K562 (cell line): ENCODE data around the gene MTOR. TPM values are rescaled to one million over a fixed set of nuclear protein-coding genes. Genes with fewer than 3 reads are reported as not detected.

Experiments used
- ATAC-seq: fragments of 200-7000 bp; cut with Tn5 transposase; 3 replicates; pipeline ENCODE4 v1.9.1; 2020; ENCODE audit warnings: moderate library complexity
- BruUV-seq: library from RNA; stranded (reverse); fragments of 400-500 nt; replicated peaks from 2 replicates; lab custom pipeline; 2021; lab: Mats Ljungman, UMichigan
- CTCF ChIA-PET: fragments of 300-600 bp; formaldehyde crosslinking; extraction: SDS; loops from one replicate; lab custom pipeline; 2021; ENCODE audit warnings: low intra/inter-chr PET ratio; lab: Yijun Ruan, JAX
- POLR2A ChIA-PET: fragments of 300-600, 350-650 bp; sonication (Branson Sonifier 250); formaldehyde crosslinking; extraction: SDS; loops from one replicate; lab custom pipeline; 2021; ENCODE audit warnings: antibody characterized with exemption, inconsistent platforms; lab: Yijun Ruan, JAX
- DNase-seq, 4 experiments: peaks; one replicate each; pipeline versions ENCODE4 v3.0.0 to v3.0.0-alpha.2; 2011 to 2018; ENCODE audit warnings: low spot score in 3 of 4, mixed read lengths in 3 of 4; ENCODE audit errors: extremely low read depth in 1 of 4
- FAIRE-seq: peaks from 2 replicates; lab custom pipeline; 2011; peaks lifted over from hg19 to GRCh38; lab: Jason Lieb, UNC
- H2AFZ ChIP-seq: 2 replicates; pipeline ENCODE4 v1.6.0; 2011; ENCODE audit warnings: low read depth, low read length, control low read depth, inconsistent platforms
- H3K27ac ChIP-seq: fragments of 200-600 bp; 3 replicates; pipeline ENCODE4 v1.8.0; 2011; ENCODE audit warnings: low read depth, mild to moderate bottlenecking, control low read depth, inconsistent platforms, low read length, moderate library complexity, mixed read lengths; ENCODE audit errors: extremely low read depth
- H3K27me3 ChIP-seq, 2 experiments: fragments of 300-600 bp in 1 of 2; 2 replicates in 1 of 2; 3 replicates in 1 of 2; pipeline versions ENCODE4 v1.6.0 to v1.8.0; 2011; ENCODE audit warnings: inconsistent platforms in 2 of 2, low read length in 2 of 2, mild to moderate bottlenecking in 1 of 2, mixed read lengths in 1 of 2, moderate library complexity in 1 of 2; ENCODE audit not compliant: control insufficient read depth in 2 of 2, insufficient read depth in 2 of 2
- H3K36me3 ChIP-seq: fragments of 300-600 bp; 3 replicates; pipeline ENCODE4 v1.8.0; 2011; ENCODE audit warnings: mild to moderate bottlenecking, low read length, inconsistent platforms; ENCODE audit not compliant: control insufficient read depth, insufficient read depth
- H3K4me1 ChIP-seq, 2 experiments: fragments of 200-600 bp in 1 of 2; replicated peaks in 1 of 2; 2 replicates in 1 of 2; 3 replicates in 1 of 2; pipeline versions ENCODE4 v1.5.1 to v1.8.0; 2011; ENCODE audit warnings: inconsistent platforms in 2 of 2, low read length in 2 of 2, mild to moderate bottlenecking in 1 of 2, mixed read lengths in 1 of 2, moderate library complexity in 1 of 2; ENCODE audit not compliant: control insufficient read depth in 2 of 2, insufficient read depth in 2 of 2
- H3K4me2 ChIP-seq: 2 replicates; pipeline ENCODE4 v1.6.1; 2011; ENCODE audit warnings: low read length, control low read depth, inconsistent platforms, mixed read lengths; ENCODE audit not compliant: insufficient read depth
- H3K4me3 ChIP-seq: fragments of 200-600 bp; sonication (generic), shearing (Covaris generic); 2 replicates; pipeline ENCODE4 v1.5.1; 2016; ENCODE audit warnings: control low read depth, inconsistent platforms
- H3K79me2 ChIP-seq: fragments of 200-600 bp; 3 replicates; pipeline ENCODE4 v1.8.0; 2011; ENCODE audit warnings: low read length, inconsistent platforms; ENCODE audit not compliant: control insufficient read depth, insufficient read depth
- H3K9ac ChIP-seq, 2 experiments: 2 replicates each; pipeline versions ENCODE4 v1.6.0 to v1.6.1; 2011; ENCODE audit warnings: low read depth in 2 of 2, low read length in 2 of 2, control low read depth in 1 of 2, inconsistent platforms in 1 of 2, mild to moderate bottlenecking in 1 of 2, mixed read lengths in 1 of 2; ENCODE audit not compliant: insufficient read depth in 1 of 2
- H3K9me1 ChIP-seq: one replicate; pipeline ENCODE4 v1.6.0; 2011; ENCODE audit warnings: inconsistent platforms, mild to moderate bottlenecking, low read length, moderate library complexity; ENCODE audit not compliant: control insufficient read depth, insufficient read depth
- H3K9me3 ChIP-seq: replicated peaks from 2 replicates; pipeline ENCODE4 v1.5.1; 2011; ENCODE audit warnings: low read depth, low read length, inconsistent platforms; ENCODE audit not compliant: control insufficient read depth, insufficient read depth
- H4K20me1 ChIP-seq: replicated peaks from 2 replicates; pipeline ENCODE4 v1.6.1; 2011; ENCODE audit warnings: low read length, inconsistent platforms, mixed read lengths; ENCODE audit not compliant: control insufficient read depth, insufficient read depth
- FOSL1 ChIP-seq: fragments of 200-800 bp; sonication (Bioruptor generic); conservative IDR thresholded peaks from 2 replicates; pipeline ENCODE4 v1.6.1; 2016; ENCODE audit warnings: missing genetic modification characterization, missing compliant biosample characterization
- JUND ChIP-seq, 2 experiments: IDR thresholded peaks; 2 replicates in 1 of 2; 3 replicates in 1 of 2; pipeline ENCODE4 v1.6.1; 2011; ENCODE audit warnings: borderline replicate concordance in 2 of 2, low read depth in 2 of 2, low read length in 2 of 2, improper control_type of control experiment in 1 of 2, missing biosample characterization in 1 of 2, missing genetic modification characterization in 1 of 2, missing genetic modification reagents in 1 of 2
- WGBS: fragments of 100-300 bp; shearing (Covaris generic); methylation state at CpG from one replicate; pipeline ENCODE4 v1.1.6; 2016; ENCODE audit warnings: low coverage, mixed read lengths; ENCODE audit not compliant: insufficient coverage; ENCODE audit errors: missing lambda C conversion rate; 5-methylcytosine and 5-hydroxymethylcytosine counted together
- in situ Hi-C: fragments of 300-500 bp; cut with MboI; formaldehyde crosslinking; loops from 4 replicates; pipeline ENCODE4 v1.15.0; 2018; ENCODE audit warnings: inconsistent platforms, mixed read lengths
- intact Hi-C: fragments of 100-400 bp; cut with micrococcal nuclease; formaldehyde crosslinking; loops from 2 replicates; pipeline ENCODE4 v1.14.2; 2022
- polyA plus RNA-seq, 8 experiments: library from polyadenylated mRNA; depleted of rRNA in 4 of 8; stranded (reverse) in 5 of 8; unstranded in 3 of 8; fragments of >200 nt; fragmentation: Nextera tagmentation in 2 of 8; fragmentation: Illumina TruSeq in 1 of 8; extraction: Ambion mirVana in 2 of 8; extraction: Trizol in 1 of 8; gene quantifications; 2 replicates each; pipeline versions ENCODE4 v1.2.1 to v1.2.3, GENCODE V29; 2011 to 2014; ENCODE audit warnings: inconsistent platforms in 1 of 8, missing spikeins in 1 of 8
- total RNA-seq, 7 experiments: library from RNA; depleted of rRNA in 6 of 7; stranded (reverse); fragments of >200 nt in 6 of 7; fragmentation: Illumina TruSeq in 2 of 7; extraction: Trizol in 2 of 7; gene quantifications; 2 replicates each; pipeline versions ENCODE4 v1.2.1 to v1.2.3, GENCODE V29; 2011 to 2021; ENCODE audit warnings: low replicate concordance in 1 of 7
- TF ChIP-seq, protein P1 (sequence below): fragments of 450-650 bp; IDR thresholded peaks from 2 replicates; pipeline ENCODE4 v1.6.1; 2017; ENCODE audit warnings: antibody characterized with exemption

Gene MTOR
- total and polyA plus RNA-seq, 9 of the 15 experiments (the other 6 are each of a cell fraction or from before 2014, with no cell fraction given) = 11.4 to 71.4 (median 52.2) TPM

DNA sequence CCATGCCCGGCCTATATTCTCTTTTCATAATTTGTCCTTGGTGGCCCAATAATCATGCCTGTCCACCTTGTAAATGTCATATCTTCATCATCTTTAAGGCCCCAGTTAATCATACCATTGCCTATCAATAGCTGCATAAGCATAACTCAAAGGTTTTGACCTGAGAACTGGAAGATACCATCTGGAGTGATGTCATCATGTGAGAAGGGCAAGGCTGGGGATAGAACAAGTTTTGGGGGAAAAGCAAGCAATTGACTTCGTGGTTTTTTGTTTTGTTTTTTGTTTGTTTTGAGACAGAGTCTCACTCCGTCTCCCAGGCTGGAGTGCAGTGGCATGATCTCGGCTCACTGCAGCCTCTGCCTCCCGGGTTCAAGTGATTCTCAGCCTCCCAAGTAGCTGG, 16.8 kb upstream of the MTOR start:
- H3K4me3 ChIP-seq = no peak overlapping the region
- H3K79me2 ChIP-seq = peaks cover 73% of the 10 kb centered on the region
- no peaks in the 10 kb centered on the region for H3K9me3 ChIP-seq
- DNase-seq (peak in 1 of 4 experiments; percentile 16), FAIRE-seq (peak; percentile 63), ATAC-seq (no peak)
- ChIA-PET POLR2A (interaction anchor here (1.0 kb wide), 1 partner anchor 28 kb away, joined by 3 read pairs; no protein-coding TSS in a partner anchor), CTCF (no interaction called here)
- BruUV-seq = no TSS peak
- in situ Hi-C loops = no loop called here
- peaks cover 23 to 30% of the 10 kb centered on the region in 2 experiments for H3K4me1 ChIP-seq
- H3K4me2 ChIP-seq = no peak overlapping the region
- no peak overlapping the region for H3K27ac ChIP-seq
- intact Hi-C loops = no loop called here
- no peaks in the 10 kb centered on the region for H3K9me1 ChIP-seq
- no peak overlapping the region for H2AFZ ChIP-seq
- 71% methylated on average over 5 of the region's 5 CpGs for WGBS
- H3K27me3 ChIP-seq = no peaks in the 10 kb centered on the region
- TF ChIP-seq, protein P1, sequence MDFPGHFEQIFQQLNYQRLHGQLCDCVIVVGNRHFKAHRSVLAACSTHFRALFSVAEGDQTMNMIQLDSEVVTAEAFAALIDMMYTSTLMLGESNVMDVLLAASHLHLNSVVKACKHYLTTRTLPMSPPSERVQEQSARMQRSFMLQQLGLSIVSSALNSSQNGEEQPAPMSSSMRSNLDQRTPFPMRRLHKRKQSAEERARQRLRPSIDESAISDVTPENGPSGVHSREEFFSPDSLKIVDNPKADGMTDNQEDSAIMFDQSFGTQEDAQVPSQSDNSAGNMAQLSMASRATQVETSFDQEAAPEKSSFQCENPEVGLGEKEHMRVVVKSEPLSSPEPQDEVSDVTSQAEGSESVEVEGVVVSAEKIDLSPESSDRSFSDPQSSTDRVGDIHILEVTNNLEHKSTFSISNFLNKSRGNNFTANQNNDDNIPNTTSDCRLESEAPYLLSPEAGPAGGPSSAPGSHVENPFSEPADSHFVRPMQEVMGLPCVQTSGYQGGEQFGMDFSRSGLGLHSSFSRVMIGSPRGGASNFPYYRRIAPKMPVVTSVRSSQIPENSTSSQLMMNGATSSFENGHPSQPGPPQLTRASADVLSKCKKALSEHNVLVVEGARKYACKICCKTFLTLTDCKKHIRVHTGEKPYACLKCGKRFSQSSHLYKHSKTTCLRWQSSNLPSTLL = no peak
- peak; percentile 21; the same call in 1 of the 2 replicates for TF ChIP-seq JUND (IDR thresholded peaks at IDR 0.05; ENCODE audit: borderline replicate concordance, low read depth, low read length)
- TF ChIP-seq JUND (tag; IDR thresholded peaks at IDR 0.05; ENCODE audit: borderline replicate concordance, low read depth, low read length) = no peak; the same call in 2 of the 3 replicates
- TF ChIP-seq FOSL1 = 0 out of 2 replicates have a peak, but pooled peaks have one; percentile 2
- no peak overlapping the region for H3K9ac ChIP-seq
- H4K20me1 ChIP-seq = peaks cover 9% of the 10 kb centered on the region; the same call in 1 of the 2 replicates
- peaks cover 86% of the 10 kb centered on the region for H3K36me3 ChIP-seq
